Thyroid gland (tissue), 4 donors: ENCODE measurements around the gene NOCT.

Experiments
- POLR2A ChIP-seq, 2 donors: fragments of 450-650 bp; IDR thresholded peaks; one replicate each; pipeline ENCODE4 v1.6.1; 2017; ENCODE audit warnings: antibody characterized with exemption in 2 of 2, mild to moderate bottlenecking in 2 of 2, moderate library complexity in 1 of 2
- TF ChIP-seq, protein P1 (sequence below), 6 experiments: fragments of 200-600 bp in 3 of 6; fragments of 450-650 bp in 3 of 6; sonication (generic) in 3 of 6; IDR thresholded peaks; one replicate each; pipeline ENCODE4 v1.5.1; 2016 to 2019; ENCODE audit warnings: antibody characterized with exemption in 6 of 6, mild to moderate bottlenecking in 2 of 6, inconsistent platforms in 1 of 6, moderate library complexity in 1 of 6

DNA sequence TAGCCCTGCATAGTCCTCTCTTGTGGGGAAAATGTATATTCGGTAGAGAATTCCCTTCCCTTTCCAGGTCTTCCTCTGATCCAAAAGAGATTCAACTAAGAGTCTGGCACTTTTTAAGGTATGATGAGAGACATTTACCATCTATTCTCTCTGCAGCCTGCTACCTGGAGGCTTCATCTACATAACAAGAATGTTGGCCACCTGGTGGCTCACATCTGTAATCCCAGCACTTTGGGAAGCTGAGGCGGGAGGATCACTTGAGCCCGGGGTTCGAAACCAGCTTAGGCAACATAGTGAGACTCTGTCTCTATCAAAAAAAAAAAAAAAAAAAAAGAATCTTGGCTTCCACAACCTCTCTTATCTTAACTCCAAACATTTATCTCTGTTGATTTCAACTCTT lies 40.4 kb upstream of the NOCT start:
- TF ChIP-seq, protein P1, sequence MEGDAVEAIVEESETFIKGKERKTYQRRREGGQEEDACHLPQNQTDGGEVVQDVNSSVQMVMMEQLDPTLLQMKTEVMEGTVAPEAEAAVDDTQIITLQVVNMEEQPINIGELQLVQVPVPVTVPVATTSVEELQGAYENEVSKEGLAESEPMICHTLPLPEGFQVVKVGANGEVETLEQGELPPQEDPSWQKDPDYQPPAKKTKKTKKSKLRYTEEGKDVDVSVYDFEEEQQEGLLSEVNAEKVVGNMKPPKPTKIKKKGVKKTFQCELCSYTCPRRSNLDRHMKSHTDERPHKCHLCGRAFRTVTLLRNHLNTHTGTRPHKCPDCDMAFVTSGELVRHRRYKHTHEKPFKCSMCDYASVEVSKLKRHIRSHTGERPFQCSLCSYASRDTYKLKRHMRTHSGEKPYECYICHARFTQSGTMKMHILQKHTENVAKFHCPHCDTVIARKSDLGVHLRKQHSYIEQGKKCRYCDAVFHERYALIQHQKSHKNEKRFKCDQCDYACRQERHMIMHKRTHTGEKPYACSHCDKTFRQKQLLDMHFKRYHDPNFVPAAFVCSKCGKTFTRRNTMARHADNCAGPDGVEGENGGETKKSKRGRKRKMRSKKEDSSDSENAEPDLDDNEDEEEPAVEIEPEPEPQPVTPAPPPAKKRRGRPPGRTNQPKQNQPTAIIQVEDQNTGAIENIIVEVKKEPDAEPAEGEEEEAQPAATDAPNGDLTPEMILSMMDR (IDR thresholded peaks at IDR 0.05), result no peak
- no peak for TF ChIP-seq POLR2A (IDR thresholded peaks at IDR 0.05)
